SIG-M5 treated with dmso at 0.1 percent for 504 hours (cell line): ENCODE results near the gene NCBP2.
"Not testable (repeated sequence)": the region's sequence is repeated elsewhere in the genome, so short reads cannot be mapped to it uniquely, and the experiment has no call there.

ENCODE experiments used
- DNase-seq: peaks from one replicate; lab custom pipeline; 2025; ENCODE audit not compliant: unreplicated experiment; lab: John Stamatoyannopoulos, UW

NCBP2 gene

GRCh38 chr3:196968233-196969133, 26.2 kb upstream of the NCBP2 start, which contains the start of gene PIGZ:
Gene PIGZ (minus strand): TSS chr3:196968833. CDS start chr3:196952031, 16,802 bp downstream.
- DNase-seq = no peak

GRCh38 chr3:196967412-196968232, 25.3 kb upstream of the NCBP2 start:
- DNase-seq = no peak

- no peak for DNase-seq
These were observed 24.4 kb upstream of the NCBP2 start for GRCh38 chr3:196966526-196967401.

- no peak for DNase-seq
These were observed 23.5 kb upstream of the NCBP2 start for GRCh38 chr3:196965804-196966173.

GRCh38 chr3:196965112-196965803, 22.9 kb upstream of the NCBP2 start:
- DNase-seq = no peak

GRCh38 chr3:196963631-196963953, 21.3 kb upstream of the NCBP2 start:
- DNase-seq = no peak

- DNase-seq = no peak
These were observed 20.8 kb upstream of the NCBP2 start for GRCh38 chr3:196962930-196963630.

- no peak for DNase-seq
These were observed 20.0 kb upstream of the NCBP2 start for GRCh38 chr3:196962108-196962929.

GRCh38 chr3:196954832-196955231, 12.5 kb upstream of the NCBP2 start:
- DNase-seq = no peak

GRCh38 chr3:196951371-196951770, 9.0 kb upstream of the NCBP2 start:
- no peak for DNase-seq

- no peak for DNase-seq
These were observed 7.4 kb upstream of the NCBP2 start for GRCh38 chr3:196949750-196950149.

- DNase-seq = no peak
These were observed 6.9 kb upstream of the NCBP2 start for GRCh38 chr3:196949285-196949619.

- DNase-seq = no peak
These were observed 6.3 kb upstream of the NCBP2 start for GRCh38 chr3:196948442-196949284.

- DNase-seq = no peak
These were observed 5.6 kb upstream of the NCBP2 start for GRCh38 chr3:196947860-196948441.

- DNase-seq = no peak
These were observed 5.0 kb upstream of the NCBP2 start for GRCh38 chr3:196947136-196947859.

GRCh38 chr3:196944037-196944790, 1.9 kb upstream of the NCBP2 start:
- DNase-seq = not testable (repeated sequence)

GRCh38 chr3:196942915-196943277, 568 bp upstream of the NCBP2 start:
- no peak for DNase-seq
